Activated CD4-positive, alpha-beta T cell treated with anti-CD3 and anti-CD28 coated beads, Interleukin-2, amount 50 U/mL, for 4 hours (primary cell): Measurements from ENCODE around the gene RGR.
A peak's percentile ranks its signal among the peaks of the same experiment; 100 is the strongest.

Experiments used
- DNase-seq, 2 experiments: peaks; one replicate each; pipeline ENCODE4 v3.0.0-alpha.2; 2020

Gene RGR

DNA sequence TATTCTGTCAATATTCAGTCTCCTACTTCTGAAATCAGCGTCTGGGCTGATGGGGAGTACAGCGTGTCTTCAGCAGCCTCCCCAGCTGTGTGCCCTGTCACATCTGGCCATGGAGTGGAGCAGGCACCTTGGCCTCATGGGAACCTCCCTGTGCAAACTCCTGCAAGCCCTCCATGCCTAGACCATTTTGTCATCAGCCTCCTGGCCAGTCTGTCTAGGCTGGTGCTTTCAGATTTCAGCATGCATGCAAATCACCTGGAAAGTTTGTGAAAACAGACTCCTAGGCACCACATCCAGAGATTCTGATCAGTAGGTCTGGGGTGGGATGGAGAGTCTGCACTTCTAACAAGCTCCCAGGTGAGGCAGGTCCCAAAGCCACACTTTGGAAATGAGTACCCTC lies 57.4 kb downstream of the RGR start:
- no peak for DNase-seq

DNA sequence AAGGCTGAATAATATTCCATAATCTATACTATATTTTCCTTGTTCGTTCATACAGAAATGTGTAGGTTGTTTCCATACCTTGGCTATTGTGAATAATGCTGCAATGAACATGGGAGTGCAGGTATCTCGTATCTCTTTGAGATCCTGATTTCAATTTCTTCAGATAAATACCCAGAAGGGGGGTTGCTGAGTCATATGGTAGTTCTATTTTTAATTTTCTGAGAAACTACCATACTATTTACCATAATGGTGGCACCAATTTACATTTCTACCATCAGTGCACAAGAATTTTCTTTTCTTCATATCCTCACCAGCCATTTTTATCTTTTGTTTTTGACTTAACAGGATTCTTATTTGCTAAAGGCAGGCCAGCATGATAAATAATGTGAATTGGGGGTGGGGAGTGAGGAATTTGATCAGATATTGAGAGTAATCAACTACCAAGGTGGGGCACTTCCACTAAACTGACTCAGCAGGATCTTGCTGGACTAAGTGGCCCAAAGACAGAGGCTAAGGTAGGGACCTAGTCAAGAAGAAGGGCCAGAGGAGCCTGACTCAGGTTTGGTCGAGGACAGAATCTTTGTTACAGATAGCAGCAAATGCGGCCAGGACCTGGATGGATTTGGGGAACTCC lies 62.0 kb downstream of the RGR start:
- no peak for DNase-seq

DNA sequence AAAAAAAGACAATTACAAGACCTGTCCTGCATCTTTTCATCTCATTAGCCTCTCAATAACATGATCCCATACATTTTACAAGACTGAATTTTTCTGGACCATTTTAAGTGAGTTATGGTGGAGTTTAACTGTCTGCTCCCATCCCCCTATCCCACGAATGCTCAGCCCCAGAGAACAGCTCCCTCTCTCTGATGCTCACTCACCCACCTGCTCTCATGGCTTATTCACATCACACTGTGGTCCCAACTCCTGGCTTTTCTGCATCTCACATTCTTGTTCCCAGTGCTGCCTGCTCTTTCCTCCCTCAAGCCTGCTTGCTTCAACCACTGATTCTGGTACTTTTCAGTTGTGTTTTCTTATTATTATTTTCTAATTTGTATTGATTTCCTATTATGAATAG lies 63.2 kb downstream of the RGR start:
- no peak for DNase-seq

DNA sequence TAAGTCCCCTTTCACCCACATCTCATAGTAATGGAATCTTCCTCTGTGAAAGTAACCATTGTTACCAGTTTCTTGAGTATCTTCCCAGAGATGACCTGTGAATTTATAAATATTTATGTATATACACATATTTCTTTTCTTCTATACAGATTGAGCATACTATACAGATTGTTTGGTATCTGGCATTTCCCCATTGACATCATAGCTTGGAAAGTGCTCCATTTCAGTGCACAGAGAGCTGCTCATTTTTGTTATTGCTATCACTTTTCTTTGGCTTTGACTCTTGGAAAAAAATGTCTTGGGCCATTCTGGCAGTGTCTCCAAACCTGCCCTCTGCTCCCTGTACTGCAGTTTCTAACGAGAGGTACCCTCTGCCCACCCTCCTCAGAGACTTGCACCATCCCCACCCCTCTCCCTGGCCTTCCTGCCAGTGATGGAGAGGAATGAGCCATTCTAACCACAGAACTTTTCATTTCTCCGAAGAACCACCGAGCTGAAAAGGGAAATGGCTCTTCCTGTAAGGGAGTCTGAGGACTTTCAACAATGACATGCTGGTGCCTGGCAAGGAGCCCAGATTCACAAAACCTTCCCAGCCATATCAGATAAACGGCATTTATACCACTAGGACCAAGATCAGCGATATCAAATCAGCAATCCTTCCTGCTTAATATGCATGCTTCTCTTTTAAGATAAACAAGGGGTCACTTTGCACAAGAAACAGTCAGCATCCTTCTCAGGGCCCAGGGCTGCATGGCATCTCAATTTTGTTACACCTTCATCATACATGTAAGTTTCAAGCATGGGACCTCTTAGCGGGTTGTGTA lies 63.8 kb downstream of the RGR start:
- peak; percentile 23 to 31 for DNase-seq
